ENCODE results near the gene FBLN1.

DNA sequence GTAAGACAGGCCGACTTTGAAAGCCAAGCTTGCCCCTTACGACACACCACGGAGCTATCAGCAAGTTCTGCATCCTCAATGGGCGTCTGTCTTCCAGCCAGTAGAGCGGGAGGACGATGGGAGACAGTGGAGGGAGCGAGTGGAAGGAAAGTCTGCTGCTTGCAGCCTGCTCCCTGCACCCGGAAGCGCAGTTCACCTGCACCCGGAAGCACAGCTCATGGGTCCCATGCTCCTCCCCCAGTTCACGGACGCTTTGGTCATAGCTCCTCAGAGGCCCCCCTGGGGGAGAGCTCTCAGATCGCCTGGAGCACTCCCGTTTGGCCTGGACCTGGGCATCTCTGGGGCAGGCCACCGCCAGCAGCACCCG, 51.3 kb downstream of the FBLN1 start:
- TF ChIP-seq, protein P1, sequence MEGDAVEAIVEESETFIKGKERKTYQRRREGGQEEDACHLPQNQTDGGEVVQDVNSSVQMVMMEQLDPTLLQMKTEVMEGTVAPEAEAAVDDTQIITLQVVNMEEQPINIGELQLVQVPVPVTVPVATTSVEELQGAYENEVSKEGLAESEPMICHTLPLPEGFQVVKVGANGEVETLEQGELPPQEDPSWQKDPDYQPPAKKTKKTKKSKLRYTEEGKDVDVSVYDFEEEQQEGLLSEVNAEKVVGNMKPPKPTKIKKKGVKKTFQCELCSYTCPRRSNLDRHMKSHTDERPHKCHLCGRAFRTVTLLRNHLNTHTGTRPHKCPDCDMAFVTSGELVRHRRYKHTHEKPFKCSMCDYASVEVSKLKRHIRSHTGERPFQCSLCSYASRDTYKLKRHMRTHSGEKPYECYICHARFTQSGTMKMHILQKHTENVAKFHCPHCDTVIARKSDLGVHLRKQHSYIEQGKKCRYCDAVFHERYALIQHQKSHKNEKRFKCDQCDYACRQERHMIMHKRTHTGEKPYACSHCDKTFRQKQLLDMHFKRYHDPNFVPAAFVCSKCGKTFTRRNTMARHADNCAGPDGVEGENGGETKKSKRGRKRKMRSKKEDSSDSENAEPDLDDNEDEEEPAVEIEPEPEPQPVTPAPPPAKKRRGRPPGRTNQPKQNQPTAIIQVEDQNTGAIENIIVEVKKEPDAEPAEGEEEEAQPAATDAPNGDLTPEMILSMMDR (conservative IDR thresholded peaks at IDR 0.05 in 1 of 2, IDR thresholded peaks at IDR 0.05 in 1 of 2; ENCODE audit: extremely low read depth in 1 of 2, insufficient read depth in 1 of 2, low read depth in 1 of 2, low read length in 2 of 2), result no peak
- TF ChIP-seq EZH2 (IDR thresholded peaks at IDR 0.05; ENCODE audit: borderline replicate concordance, low read length), result no peak
